Lower lobe of right lung (tissue), 2 donors: ENCODE measurements around the gene ACTA2. TPM values are rescaled to one million over a fixed set of nuclear protein-coding genes. Genes with fewer than 3 reads are reported as not detected.

ENCODE experiments used
- ATAC-seq, 2 donors: fragments of 200-7000 bp; cut with Tn5 transposase; one replicate each; pipeline ENCODE4 v1.9.1; 2020 to 2022; ENCODE audit warnings: mild to moderate bottlenecking in 2 of 2, moderate library complexity in 2 of 2
- DNase-seq: peaks from one replicate; pipeline ENCODE4 v3.0.0-alpha.2; 2020
- H3K27ac ChIP-seq: fragments of 200-600 bp; one replicate; pipeline ENCODE4 v1.8.0; 2022
- H3K27me3 ChIP-seq: fragments of 200-600 bp; one replicate; pipeline ENCODE4 v1.8.0; 2022; ENCODE audit warnings: low read depth
- H3K36me3 ChIP-seq: fragments of 200-600 bp; one replicate; pipeline ENCODE4 v1.8.0; 2022; ENCODE audit warnings: mild to moderate bottlenecking
- H3K4me1 ChIP-seq: fragments of 200-600 bp; one replicate; pipeline ENCODE4 v1.8.0; 2022
- H3K4me3 ChIP-seq: fragments of 200-600 bp; one replicate; pipeline ENCODE4 v1.8.0; 2022; ENCODE audit warnings: mild to moderate bottlenecking
- H3K9me3 ChIP-seq: fragments of 200-600 bp; one replicate; pipeline ENCODE4 v1.8.0; 2022
- intact Hi-C: fragments of 100-400 bp; cut with DNase I; formaldehyde crosslinking; loops from one replicate; pipeline ENCODE4 v1.11.0; 2022
- total RNA-seq: library from RNA; stranded (reverse); fragmentation: NEBNext Ultra II Directional; extraction: Animal tissue kit (Norgen Biotek cat#: 25700); gene quantifications from one replicate; pipeline ENCODE4 v1.2.1, GENCODE V29; 2021
- TF ChIP-seq, protein P1 (sequence below): fragments of 200-600 bp; IDR thresholded peaks from one replicate; pipeline ENCODE4 v1.8.0; 2022; ENCODE audit warnings: antibody characterized with exemption, mild to moderate bottlenecking
- donor health status: DM: no; HTN: yes; CAD: no; lungs with severe emphysema.

The ACTA2 gene
- total RNA-seq, 1 donor from 2014 or later, result 204 TPM

DNA sequence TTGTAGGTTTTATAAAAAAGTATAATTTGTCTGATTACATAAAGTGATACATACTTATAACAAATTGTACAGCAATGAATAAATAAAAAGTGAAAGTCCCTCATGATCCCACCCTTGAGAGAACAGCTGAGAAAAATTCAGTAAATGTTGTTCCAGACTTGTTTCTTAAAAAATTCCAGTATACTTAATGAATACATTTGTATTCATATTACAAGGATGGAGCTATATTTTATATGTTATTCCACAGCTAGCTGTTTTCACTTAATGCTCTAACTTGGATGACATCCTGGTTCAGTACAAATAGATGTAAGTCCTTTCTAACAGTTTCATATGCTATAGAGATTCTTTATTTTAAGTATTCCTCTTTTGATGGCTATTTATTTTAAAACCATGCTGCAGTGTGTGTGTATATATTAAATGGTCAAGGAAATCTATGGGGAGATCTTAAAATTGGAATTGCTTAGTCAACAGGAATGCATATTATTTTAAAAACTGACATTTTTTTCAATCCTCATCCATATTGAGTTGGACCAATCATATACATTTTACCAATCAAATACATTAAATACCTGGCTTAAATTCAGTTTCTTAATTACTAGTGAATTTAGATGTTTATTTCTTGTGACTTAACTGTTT, 63.6 kb downstream of the ACTA2 start:
- H3K36me3 ChIP-seq, result no peaks in the 10 kb centered on the region
- peaks cover 28% of the 10 kb centered on the region for H3K4me1 ChIP-seq
- no peak overlapping the region for H3K27ac ChIP-seq
- DNase-seq (no peak), ATAC-seq (no peak)
- H3K4me3 ChIP-seq, result no peak overlapping the region
- H3K9me3 ChIP-seq, result no peaks in the 10 kb centered on the region
- no peaks in the 10 kb centered on the region for H3K27me3 ChIP-seq
- TF ChIP-seq, protein P1, sequence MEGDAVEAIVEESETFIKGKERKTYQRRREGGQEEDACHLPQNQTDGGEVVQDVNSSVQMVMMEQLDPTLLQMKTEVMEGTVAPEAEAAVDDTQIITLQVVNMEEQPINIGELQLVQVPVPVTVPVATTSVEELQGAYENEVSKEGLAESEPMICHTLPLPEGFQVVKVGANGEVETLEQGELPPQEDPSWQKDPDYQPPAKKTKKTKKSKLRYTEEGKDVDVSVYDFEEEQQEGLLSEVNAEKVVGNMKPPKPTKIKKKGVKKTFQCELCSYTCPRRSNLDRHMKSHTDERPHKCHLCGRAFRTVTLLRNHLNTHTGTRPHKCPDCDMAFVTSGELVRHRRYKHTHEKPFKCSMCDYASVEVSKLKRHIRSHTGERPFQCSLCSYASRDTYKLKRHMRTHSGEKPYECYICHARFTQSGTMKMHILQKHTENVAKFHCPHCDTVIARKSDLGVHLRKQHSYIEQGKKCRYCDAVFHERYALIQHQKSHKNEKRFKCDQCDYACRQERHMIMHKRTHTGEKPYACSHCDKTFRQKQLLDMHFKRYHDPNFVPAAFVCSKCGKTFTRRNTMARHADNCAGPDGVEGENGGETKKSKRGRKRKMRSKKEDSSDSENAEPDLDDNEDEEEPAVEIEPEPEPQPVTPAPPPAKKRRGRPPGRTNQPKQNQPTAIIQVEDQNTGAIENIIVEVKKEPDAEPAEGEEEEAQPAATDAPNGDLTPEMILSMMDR, result no peak
- intact Hi-C loops, result no loop called here

DNA sequence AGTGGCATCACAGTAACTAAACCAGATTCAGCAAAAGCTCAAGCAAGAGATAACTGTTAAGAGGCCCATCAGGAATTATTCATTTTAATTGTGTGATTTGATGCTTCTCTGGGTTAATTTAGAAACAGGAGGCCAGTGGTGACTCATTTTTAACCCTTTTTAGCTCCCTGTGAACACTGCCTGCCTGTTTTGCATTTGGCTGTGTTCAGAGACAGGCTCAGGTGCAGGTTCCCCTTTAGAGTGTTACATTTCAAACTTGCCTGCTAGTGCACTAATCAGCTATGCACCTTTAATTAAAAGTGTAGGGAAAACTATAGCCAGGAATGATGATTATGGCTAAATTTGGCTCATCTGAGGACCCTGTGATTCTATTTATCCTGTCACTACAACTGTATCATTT, 66.0 kb downstream of the ACTA2 start:
- Histone ChIP-seq H3K9me3 (no peaks in the 10 kb centered on the region), H3K4me3 (no peak overlapping the region), H3K4me1 (peaks cover 34% of the 10 kb centered on the region), H3K27me3 (no peaks in the 10 kb centered on the region), H3K36me3 (no peaks in the 10 kb centered on the region), H3K27ac (no peak overlapping the region)
- ATAC-seq (no peak), DNase-seq (no peak)
- intact Hi-C loops, result no loop called here
- TF ChIP-seq, protein P1, result no peak

Other genes starting within 250 kb of the ACTA2 start
- not detected for gene LIPK, start 246.5 kb downstream of the ACTA2 start, total RNA-seq
- 1.6 TPM for gene LIPN, start 192.8 kb downstream of the ACTA2 start, total RNA-seq
- gene LIPM, start 150.0 kb downstream of the ACTA2 start, total RNA-seq, result not detected
- 0.71 TPM for gene ANKRD22, start 100.9 kb downstream of the ACTA2 start, total RNA-seq
- 7.1 TPM for gene STAMBPL1, start 72.5 kb downstream of the ACTA2 start, total RNA-seq
- 35.7 TPM for gene FAS, start 38.0 kb upstream of the ACTA2 start, total RNA-seq